Measurements from ENCODE around the gene SPEG. TPM values are rescaled to one million over a fixed set of nuclear protein-coding genes. Genes with fewer than 3 reads are reported as not detected.

The SPEG gene
- total and polyA plus RNA-seq, 10 donors: 0.74 to 8.2 (median 3.7) TPM

DNA sequence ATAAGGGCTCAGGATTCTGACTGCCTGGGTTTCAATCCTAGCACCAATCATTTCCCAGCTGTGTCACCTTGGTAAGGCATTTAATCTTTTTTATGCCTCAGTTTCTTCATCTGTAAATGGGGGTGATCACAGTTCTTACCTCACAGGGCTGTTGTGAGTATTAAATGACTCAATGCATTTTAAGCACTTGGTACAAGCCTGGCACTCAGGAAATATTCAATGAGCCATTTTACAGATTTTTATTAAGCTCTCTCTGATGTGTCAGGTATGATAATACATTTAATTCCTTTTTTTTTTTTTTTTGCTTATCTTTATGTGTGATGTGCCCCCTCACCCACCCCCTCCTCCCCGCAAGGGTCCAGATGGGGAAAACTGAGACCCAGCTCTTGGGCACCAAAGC, 12.0 kb downstream of the SPEG start:
- H3K4me3 ChIP-seq: no peak overlapping the region
- no peak for DNase-seq
- H3K9me3 ChIP-seq: no peaks in the 10 kb centered on the region
- peaks cover 0 to 25% (median 15%) of the 10 kb centered on the region in 6 donors for H3K4me1 ChIP-seq
- WGBS, 5 donors: 89 to 100% (median 92%) methylated on average over 1 of the region's 1 CpG
- no peaks in the 10 kb centered on the region for H3K36me3 ChIP-seq
- H3K27me3 ChIP-seq (replicated peaks in 1 of 7): peaks cover 0 to 97% (median 48%) of the 10 kb centered on the region in 7 donors
- intact Hi-C loops (cut with DNase I; ENCODE audit: low total_unique reads): no loop called here
- no peak overlapping the region for H3K27ac ChIP-seq
- TF ChIP-seq, protein P1, sequence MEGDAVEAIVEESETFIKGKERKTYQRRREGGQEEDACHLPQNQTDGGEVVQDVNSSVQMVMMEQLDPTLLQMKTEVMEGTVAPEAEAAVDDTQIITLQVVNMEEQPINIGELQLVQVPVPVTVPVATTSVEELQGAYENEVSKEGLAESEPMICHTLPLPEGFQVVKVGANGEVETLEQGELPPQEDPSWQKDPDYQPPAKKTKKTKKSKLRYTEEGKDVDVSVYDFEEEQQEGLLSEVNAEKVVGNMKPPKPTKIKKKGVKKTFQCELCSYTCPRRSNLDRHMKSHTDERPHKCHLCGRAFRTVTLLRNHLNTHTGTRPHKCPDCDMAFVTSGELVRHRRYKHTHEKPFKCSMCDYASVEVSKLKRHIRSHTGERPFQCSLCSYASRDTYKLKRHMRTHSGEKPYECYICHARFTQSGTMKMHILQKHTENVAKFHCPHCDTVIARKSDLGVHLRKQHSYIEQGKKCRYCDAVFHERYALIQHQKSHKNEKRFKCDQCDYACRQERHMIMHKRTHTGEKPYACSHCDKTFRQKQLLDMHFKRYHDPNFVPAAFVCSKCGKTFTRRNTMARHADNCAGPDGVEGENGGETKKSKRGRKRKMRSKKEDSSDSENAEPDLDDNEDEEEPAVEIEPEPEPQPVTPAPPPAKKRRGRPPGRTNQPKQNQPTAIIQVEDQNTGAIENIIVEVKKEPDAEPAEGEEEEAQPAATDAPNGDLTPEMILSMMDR (IDR thresholded peaks at IDR 0.05 in 8 of 11, conservative IDR thresholded peaks at IDR 0.05 in 3 of 11): no peak
- TF ChIP-seq POLR2A (IDR thresholded peaks at IDR 0.05) (no peak), POLR2AphosphoS5 (IDR thresholded peaks at IDR 0.05) (no peak)

DNA sequence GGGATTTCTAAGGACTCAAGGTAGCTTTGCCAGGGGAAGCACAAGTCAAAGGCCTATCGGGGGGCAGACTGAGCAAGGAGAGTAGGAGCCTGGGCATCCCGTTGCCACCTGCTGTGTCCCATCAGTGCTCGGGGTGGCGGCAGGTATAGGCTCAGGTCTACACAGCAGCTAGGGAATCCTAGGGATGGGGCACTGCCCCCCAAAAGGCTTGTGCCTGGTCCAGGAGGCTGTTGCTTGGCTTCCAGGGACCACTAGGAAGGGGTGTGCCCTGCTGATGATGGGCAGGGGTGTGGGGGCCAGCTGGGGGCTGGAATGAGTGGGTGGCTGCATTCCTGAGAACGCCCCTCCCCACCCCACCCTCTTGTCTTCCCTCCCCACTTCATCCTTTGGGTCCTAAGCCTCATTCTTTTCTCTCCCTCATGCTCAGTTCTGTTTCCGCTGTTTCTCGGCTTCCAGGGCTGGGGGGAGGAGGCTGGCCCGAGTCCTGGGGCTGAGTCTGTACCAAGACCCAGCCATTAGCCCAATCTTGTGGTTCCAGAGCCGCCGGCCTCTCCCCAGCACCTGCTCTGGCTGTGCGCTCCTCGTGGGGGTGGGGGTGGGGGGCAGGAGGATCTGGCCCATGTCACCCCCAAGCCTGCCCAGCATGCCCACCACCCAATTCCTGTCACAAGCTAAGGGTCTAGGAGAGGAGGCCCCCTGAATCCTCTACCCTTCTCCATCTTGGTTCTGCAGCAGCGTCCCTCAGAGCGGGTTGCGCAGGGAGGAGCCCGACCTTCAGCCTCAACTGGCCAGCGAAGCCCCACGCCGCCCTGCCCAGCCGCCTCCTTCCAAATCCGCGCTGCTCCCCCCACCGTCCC, 12.8 kb downstream of the SPEG start:
- no peak for DNase-seq
- no peak overlapping the region for H3K4me3 ChIP-seq
- intact Hi-C loops (cut with DNase I; ENCODE audit: low total_unique reads): no loop called here
- no peaks in the 10 kb centered on the region for H3K9me3 ChIP-seq
- H3K36me3 ChIP-seq: no peaks in the 10 kb centered on the region
- H3K27ac ChIP-seq: no peak overlapping the region
- H3K27me3 ChIP-seq (replicated peaks in 1 of 7): peaks cover 0 to 97% (median 42%) of the 10 kb centered on the region in 7 donors
- WGBS, 5 donors: 66 to 76% (median 69%) methylated on average over 11 to 23 of the region's 23 CpGs
- TF ChIP-seq, protein P1 (IDR thresholded peaks at IDR 0.05 in 8 of 11, conservative IDR thresholded peaks at IDR 0.05 in 3 of 11): no peak
- TF ChIP-seq POLR2A (IDR thresholded peaks at IDR 0.05) (no peak), POLR2AphosphoS5 (IDR thresholded peaks at IDR 0.05) (no peak)
- H3K4me1 ChIP-seq: peaks cover 0 to 19% (median 12%) of the 10 kb centered on the region in 6 donors

DNA sequence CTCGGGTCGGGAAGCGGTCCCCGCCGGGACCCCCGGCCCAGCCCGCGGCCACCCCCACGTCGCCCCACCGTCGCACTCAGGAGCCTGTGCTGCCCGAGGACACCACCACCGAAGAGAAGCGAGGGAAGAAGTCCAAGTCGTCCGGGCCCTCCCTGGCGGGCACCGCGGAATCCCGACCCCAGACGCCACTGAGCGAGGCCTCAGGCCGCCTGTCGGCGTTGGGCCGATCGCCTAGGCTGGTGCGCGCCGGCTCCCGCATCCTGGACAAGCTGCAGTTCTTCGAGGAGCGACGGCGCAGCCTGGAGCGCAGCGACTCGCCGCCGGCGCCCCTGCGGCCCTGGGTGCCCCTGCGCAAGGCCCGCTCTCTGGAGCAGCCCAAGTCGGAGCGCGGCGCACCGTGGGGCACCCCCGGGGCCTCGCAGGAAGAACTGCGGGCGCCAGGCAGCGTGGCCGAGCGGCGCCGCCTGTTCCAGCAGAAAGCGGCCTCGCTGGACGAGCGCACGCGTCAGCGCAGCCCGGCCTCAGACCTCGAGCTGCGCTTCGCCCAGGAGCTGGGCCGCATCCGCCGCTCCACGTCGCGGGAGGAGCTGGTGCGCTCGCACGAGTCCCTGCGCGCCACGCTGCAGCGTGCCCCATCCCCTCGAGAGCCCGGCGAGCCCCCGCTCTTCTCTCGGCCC, 13.6 kb downstream of the SPEG start:
- no peak for DNase-seq
- H3K27ac ChIP-seq: no peak overlapping the region
- TF ChIP-seq POLR2A (IDR thresholded peaks at IDR 0.05) (no peak), POLR2AphosphoS5 (IDR thresholded peaks at IDR 0.05) (no peak)
- TF ChIP-seq, protein P1 (IDR thresholded peaks at IDR 0.05 in 8 of 11, conservative IDR thresholded peaks at IDR 0.05 in 3 of 11): no peak
- H3K27me3 ChIP-seq (replicated peaks in 1 of 7): peaks cover 0 to 97% (median 35%) of the 10 kb centered on the region in 7 donors
- H3K4me1 ChIP-seq: peaks cover 0 to 16% (median 11%) of the 10 kb centered on the region in 6 donors
- peak overlapping the region in 4 of 8 donors; percentile 4 to 47 (median 12) for H3K4me3 ChIP-seq
- intact Hi-C loops (cut with DNase I; ENCODE audit: low total_unique reads): no loop called here
- no peaks in the 10 kb centered on the region for H3K9me3 ChIP-seq
- no peaks in the 10 kb centered on the region for H3K36me3 ChIP-seq
- WGBS, 5 donors: 16 to 29% (median 20%) methylated on average over 24 to 88 of the region's 88 CpGs
